Measurements from ENCODE around the gene DHRS7. TPM values are rescaled to one million over a fixed set of nuclear protein-coding genes. Genes with fewer than 3 reads are reported as not detected.

Gene DHRS7
- total and polyA plus RNA-seq, 9 of the 15 experiments (the other 6 are each of a cell fraction or from before 2014, with no cell fraction given), result 10.2 to 20.1 (median 15.7) TPM

DNA sequence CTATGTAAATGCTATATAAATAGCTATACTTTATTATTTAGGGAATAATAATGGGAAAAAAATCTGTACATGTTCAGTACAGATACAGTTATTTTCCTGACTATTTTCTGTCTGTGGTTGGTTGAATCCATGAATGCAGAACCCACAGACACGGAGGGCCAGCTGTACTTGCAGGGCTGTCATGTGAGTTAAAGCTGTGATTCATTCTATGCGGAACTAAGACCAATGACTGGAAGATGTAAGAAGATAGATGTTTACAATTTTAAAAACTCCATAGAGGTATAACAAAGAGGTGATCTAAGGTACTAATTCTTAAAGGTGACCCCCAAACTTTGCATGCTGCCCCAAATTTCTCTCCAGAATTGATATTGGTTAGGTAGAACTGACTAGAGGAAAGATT lies 58.9 kb downstream of the DHRS7 start:
- Histone ChIP-seq H4K20me1 (replicated peaks; ENCODE audit: control insufficient read depth, insufficient read depth, low read length) (no peaks in the 10 kb centered on the region), H3K4me2 (ENCODE audit: insufficient read depth, low read length) (no peak overlapping the region), H3K4me3 (no peak overlapping the region), H3K36me3 (ENCODE audit: control insufficient read depth, insufficient read depth, low read length) (peaks cover 14% of the 10 kb centered on the region; the same call in 1 of the 3 replicates), H3K9me3 (replicated peaks; ENCODE audit: control insufficient read depth, insufficient read depth, low read depth, low read length) (no peaks in the 10 kb centered on the region), H3K9ac (ENCODE audit: insufficient read depth in 1 of 2, low read depth in 2 of 2, low read length in 2 of 2) (no peak overlapping the region), H3K9me1 (ENCODE audit: control insufficient read depth, insufficient read depth, low read length) (no peaks in the 10 kb centered on the region), H3K27ac (ENCODE audit: extremely low read depth, low read depth, low read length) (no peak overlapping the region), H3K27me3 (ENCODE audit: control insufficient read depth in 2 of 2, insufficient read depth in 2 of 2, low read length in 2 of 2) (no peaks in the 10 kb centered on the region), H3K4me1 (replicated peaks in 1 of 2; ENCODE audit: control insufficient read depth in 2 of 2, insufficient read depth in 2 of 2, low read length in 2 of 2) (no peaks in the 10 kb centered on the region), H3K79me2 (ENCODE audit: control insufficient read depth, insufficient read depth, low read length) (peaks cover 43% of the 10 kb centered on the region), H2AFZ (ENCODE audit: low read depth, low read length) (no peak overlapping the region)
- ChIA-PET POLR2A (no interaction called here), CTCF (ENCODE audit: low intra/inter-chr PET ratio) (no interaction called here)
- ATAC-seq (no peak), FAIRE-seq (no peak), DNase-seq (ENCODE audit: extremely low read depth in 1 of 4, low spot score in 3 of 4) (no peak)
- TF ChIP-seq ARHGAP35 (IDR thresholded peaks at IDR 0.05; ENCODE audit: partially characterized antibody), result no peak
- 71% methylated on average over 2 of the region's 2 CpGs for WGBS (ENCODE audit: insufficient coverage, low coverage, missing lambda C conversion rate)
- intact Hi-C loops (cut with micrococcal nuclease), result no loop called here
- BruUV-seq (replicated peaks), result no TSS peak
- in situ Hi-C loops (cut with MboI), result no loop called here

DNA sequence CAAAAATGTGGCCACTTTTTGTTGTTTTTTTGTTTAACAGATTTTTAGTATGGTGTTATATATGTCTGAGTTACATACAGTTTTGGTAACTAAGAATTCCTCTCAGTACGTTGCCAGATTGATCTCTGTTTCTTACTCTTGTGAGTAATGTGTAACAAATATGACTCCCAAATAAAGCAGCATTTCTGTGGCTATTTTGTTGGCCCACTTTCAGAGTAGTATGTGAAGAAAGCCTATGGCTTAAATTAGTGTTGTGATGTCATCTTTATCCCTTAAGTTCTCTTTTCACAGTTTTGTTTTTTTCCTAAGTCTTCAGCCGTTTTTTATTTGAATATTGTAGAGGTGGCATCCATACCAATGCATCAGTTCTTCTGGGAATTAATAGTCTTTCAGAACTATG lies 62.8 kb downstream of the DHRS7 start:
- H3K36me3 ChIP-seq (ENCODE audit: control insufficient read depth, insufficient read depth, low read length), result peaks cover 10% of the 10 kb centered on the region; the same call in 2 of the 3 replicates
- ChIA-PET CTCF (ENCODE audit: low intra/inter-chr PET ratio) (interaction anchor here (0.6 kb wide), 1 partner anchor 250 kb away, joined by 3 read pairs; no protein-coding TSS in a partner anchor), POLR2A (no interaction called here)
- no peak overlapping the region for H3K27ac ChIP-seq (ENCODE audit: extremely low read depth, low read depth, low read length)
- H3K4me3 ChIP-seq, result no peak overlapping the region
- in situ Hi-C loops (cut with MboI), result no loop called here
- no peaks in the 10 kb centered on the region for H3K9me3 ChIP-seq (replicated peaks; ENCODE audit: control insufficient read depth, insufficient read depth, low read depth, low read length)
- no TSS peak for BruUV-seq (replicated peaks)
- no peak for FAIRE-seq
- H3K9me1 ChIP-seq (ENCODE audit: control insufficient read depth, insufficient read depth, low read length), result no peaks in the 10 kb centered on the region
- no peaks in the 10 kb centered on the region for H4K20me1 ChIP-seq (replicated peaks; ENCODE audit: control insufficient read depth, insufficient read depth, low read length)
- H2AFZ ChIP-seq (ENCODE audit: low read depth, low read length), result no peak overlapping the region
- no peak for DNase-seq (ENCODE audit: extremely low read depth in 1 of 4, low spot score in 3 of 4)
- no peak for ATAC-seq
- H3K9ac ChIP-seq (ENCODE audit: insufficient read depth in 1 of 2, low read depth in 2 of 2, low read length in 2 of 2), result no peak overlapping the region
- intact Hi-C loops (cut with micrococcal nuclease), result no loop called here
- 63% methylated on average over 2 of the region's 2 CpGs for WGBS (ENCODE audit: insufficient coverage, low coverage, missing lambda C conversion rate)
- H3K79me2 ChIP-seq (ENCODE audit: control insufficient read depth, insufficient read depth, low read length), result peaks cover 77% of the 10 kb centered on the region
- H3K4me1 ChIP-seq (replicated peaks in 1 of 2; ENCODE audit: control insufficient read depth in 2 of 2, insufficient read depth in 2 of 2, low read length in 2 of 2), result peaks cover 0 to 3% of the 10 kb centered on the region in 2 experiments; a peak in 2 of 5 replicates
- H3K27me3 ChIP-seq (ENCODE audit: control insufficient read depth in 2 of 2, insufficient read depth in 2 of 2, low read length in 2 of 2), result no peaks in the 10 kb centered on the region
- no peak overlapping the region for H3K4me2 ChIP-seq (ENCODE audit: insufficient read depth, low read length)
- TF ChIP-seq TAL1 (IDR thresholded peaks at IDR 0.05), result no peak
- TF ChIP-seq, protein P1, sequence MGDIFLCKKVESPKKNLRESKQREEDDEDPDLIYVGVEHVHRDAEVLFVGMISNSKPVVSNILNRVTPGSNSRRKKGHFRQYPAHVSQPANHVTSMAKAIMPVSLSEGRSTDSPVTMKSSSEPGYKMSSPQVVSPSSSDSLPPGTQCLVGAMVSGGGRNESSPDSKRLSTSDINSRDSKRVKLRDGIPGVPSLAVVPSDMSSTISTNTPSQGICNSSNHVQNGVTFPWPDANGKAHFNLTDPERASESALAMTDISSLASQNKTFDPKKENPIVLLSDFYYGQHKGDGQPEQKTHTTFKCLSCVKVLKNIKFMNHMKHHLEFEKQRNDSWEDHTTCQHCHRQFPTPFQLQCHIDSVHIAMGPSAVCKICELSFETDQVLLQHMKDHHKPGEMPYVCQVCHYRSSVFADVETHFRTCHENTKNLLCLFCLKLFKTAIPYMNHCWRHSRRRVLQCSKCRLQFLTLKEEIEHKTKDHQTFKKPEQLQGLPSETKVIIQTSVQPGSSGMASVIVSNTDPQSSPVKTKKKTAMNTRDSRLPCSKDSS (IDR thresholded peaks at IDR 0.05; ENCODE audit: low read depth, partially characterized antibody), result no peak
- TF ChIP-seq ZNF695 (CRISPR knock-in tag; IDR thresholded peaks at IDR 0.05), result no peak
- no peak for TF ChIP-seq ZKSCAN1 (IDR thresholded peaks at IDR 0.05; ENCODE audit: low read depth, low read length)
- TF ChIP-seq, protein P2, sequence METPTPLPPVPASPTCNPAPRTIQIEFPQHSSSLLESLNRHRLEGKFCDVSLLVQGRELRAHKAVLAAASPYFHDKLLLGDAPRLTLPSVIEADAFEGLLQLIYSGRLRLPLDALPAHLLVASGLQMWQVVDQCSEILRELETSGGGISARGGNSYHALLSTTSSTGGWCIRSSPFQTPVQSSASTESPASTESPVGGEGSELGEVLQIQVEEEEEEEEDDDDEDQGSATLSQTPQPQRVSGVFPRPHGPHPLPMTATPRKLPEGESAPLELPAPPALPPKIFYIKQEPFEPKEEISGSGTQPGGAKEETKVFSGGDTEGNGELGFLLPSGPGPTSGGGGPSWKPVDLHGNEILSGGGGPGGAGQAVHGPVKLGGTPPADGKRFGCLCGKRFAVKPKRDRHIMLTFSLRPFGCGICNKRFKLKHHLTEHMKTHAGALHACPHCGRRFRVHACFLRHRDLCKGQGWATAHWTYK (CRISPR knock-in tag; IDR thresholded peaks at IDR 0.05), result no peak
- TF ChIP-seq, protein P3, sequence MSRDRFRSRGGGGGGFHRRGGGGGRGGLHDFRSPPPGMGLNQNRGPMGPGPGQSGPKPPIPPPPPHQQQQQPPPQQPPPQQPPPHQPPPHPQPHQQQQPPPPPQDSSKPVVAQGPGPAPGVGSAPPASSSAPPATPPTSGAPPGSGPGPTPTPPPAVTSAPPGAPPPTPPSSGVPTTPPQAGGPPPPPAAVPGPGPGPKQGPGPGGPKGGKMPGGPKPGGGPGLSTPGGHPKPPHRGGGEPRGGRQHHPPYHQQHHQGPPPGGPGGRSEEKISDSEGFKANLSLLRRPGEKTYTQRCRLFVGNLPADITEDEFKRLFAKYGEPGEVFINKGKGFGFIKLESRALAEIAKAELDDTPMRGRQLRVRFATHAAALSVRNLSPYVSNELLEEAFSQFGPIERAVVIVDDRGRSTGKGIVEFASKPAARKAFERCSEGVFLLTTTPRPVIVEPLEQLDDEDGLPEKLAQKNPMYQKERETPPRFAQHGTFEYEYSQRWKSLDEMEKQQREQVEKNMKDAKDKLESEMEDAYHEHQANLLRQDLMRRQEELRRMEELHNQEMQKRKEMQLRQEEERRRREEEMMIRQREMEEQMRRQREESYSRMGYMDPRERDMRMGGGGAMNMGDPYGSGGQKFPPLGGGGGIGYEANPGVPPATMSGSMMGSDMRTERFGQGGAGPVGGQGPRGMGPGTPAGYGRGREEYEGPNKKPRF (IDR thresholded peaks at IDR 0.05; ENCODE audit: low read depth, low read length), result no peak
- TF ChIP-seq ARHGAP35 (IDR thresholded peaks at IDR 0.05; ENCODE audit: partially characterized antibody), result no peak
- TF ChIP-seq POLR2H (tag; IDR thresholded peaks at IDR 0.05; ENCODE audit: low read depth), result no peak
- no peak for TF ChIP-seq ATF7 (IDR thresholded peaks at IDR 0.05)
- no peak for TF ChIP-seq ZKSCAN8 (CRISPR knock-in tag; IDR thresholded peaks at IDR 0.05)
